HG03064 (cell line): ENCODE results near the gene TMEM54.

ENCODE experiments used
- ATAC-seq: cut with Tn5 transposase; IDR thresholded peaks from one replicate; pipeline ENCODE4 v1.9.1; 2021; ENCODE audit warnings: low read depth; ENCODE audit not compliant: unreplicated experiment

Gene TMEM54

GRCh38 chr1:32895325-32896215 lies 5.6 kb downstream of the TMEM54 start:
- ATAC-seq: no peak

- no peak for ATAC-seq
Observed at GRCh38 chr1:32894681-32895080, 6.5 kb downstream of the TMEM54 start.

- ATAC-seq: no peak
Observed at GRCh38 chr1:32894019-32894600, 7.1 kb downstream of the TMEM54 start.

GRCh38 chr1:32893198-32894018 lies 7.8 kb downstream of the TMEM54 start:
- ATAC-seq: no peak

GRCh38 chr1:32892368-32893197 lies 8.6 kb downstream of the TMEM54 start:
- ATAC-seq: no peak

GRCh38 chr1:32891630-32892029 lies 9.6 kb downstream of the TMEM54 start:
- ATAC-seq: no peak

GRCh38 chr1:32891241-32891570 lies 10.0 kb downstream of the TMEM54 start:
- ATAC-seq: no peak

GRCh38 chr1:32890516-32891240 lies 10.5 kb downstream of the TMEM54 start:
- ATAC-seq: no peak

- ATAC-seq: no peak
Observed at GRCh38 chr1:32889731-32890278, 11.4 kb downstream of the TMEM54 start.

GRCh38 chr1:32888677-32889420 lies 12.3 kb downstream of the TMEM54 start:
- ATAC-seq: no peak

- no peak for ATAC-seq
Observed at GRCh38 chr1:32888134-32888533, 13.1 kb downstream of the TMEM54 start.

GRCh38 chr1:32887623-32888022 lies 13.6 kb downstream of the TMEM54 start:
- no peak for ATAC-seq

- no peak for ATAC-seq
Observed at GRCh38 chr1:32886828-32887414, 14.3 kb downstream of the TMEM54 start.

- ATAC-seq: no peak
Observed at GRCh38 chr1:32886004-32886827, 15.0 kb downstream of the TMEM54 start, which contains the start of gene HPCA. Gene HPCA (plus strand): TSS chr1:32886491. CDS start chr1:32888899, 2,408 bp downstream.

- ATAC-seq: no peak
Observed at GRCh38 chr1:32885676-32886003, 15.5 kb downstream of the TMEM54 start.

GRCh38 chr1:32884726-32885125 lies 16.5 kb downstream of the TMEM54 start:
- no peak for ATAC-seq

- ATAC-seq: no peak
Observed at GRCh38 chr1:32884032-32884372, 17.2 kb downstream of the TMEM54 start.
